ENCODE data around the gene PHTF1. TPM values are rescaled to one million over a fixed set of nuclear protein-coding genes. Genes with fewer than 3 reads are reported as not detected.

Gene PHTF1
- total and polyA plus RNA-seq, 8 donors = 3.9 to 48.2 (median 15.5) TPM

DNA sequence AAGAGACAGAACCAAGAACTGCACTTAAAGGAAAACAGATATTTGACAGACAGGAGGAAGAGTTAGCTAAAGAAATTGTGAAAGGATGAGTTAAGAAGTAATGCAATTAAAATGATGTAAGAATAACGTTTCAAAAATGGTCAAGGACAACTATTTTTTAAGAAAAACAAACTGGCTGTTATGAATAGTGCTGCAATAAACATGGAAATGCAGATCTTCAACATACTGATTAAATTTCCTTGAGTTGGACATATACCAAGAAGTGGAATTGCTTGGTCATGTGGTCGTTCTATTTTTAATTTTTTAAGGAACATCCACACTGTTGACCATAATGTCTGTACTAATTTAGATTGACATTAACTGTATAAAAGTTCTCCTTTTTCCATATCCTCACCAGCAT is 23.1 kb upstream of the PHTF1 start:
- H3K4me1 ChIP-seq = peaks cover 25 to 74% (median 53%) of the 10 kb centered on the region in 4 donors
- H3K27me3 ChIP-seq = no peaks in the 10 kb centered on the region
- H3K4me3 ChIP-seq = no peak overlapping the region
- H3K9me3 ChIP-seq = no peaks in the 10 kb centered on the region
- intact Hi-C loops (cut with DNase I; ENCODE audit: low total_unique reads) = no loop called here
- WGBS, 5 donors = 43 to 76% (median 63%) methylated on average over 2 of the region's 2 CpGs
- DNase-seq = no peak
- TF ChIP-seq, protein P1, sequence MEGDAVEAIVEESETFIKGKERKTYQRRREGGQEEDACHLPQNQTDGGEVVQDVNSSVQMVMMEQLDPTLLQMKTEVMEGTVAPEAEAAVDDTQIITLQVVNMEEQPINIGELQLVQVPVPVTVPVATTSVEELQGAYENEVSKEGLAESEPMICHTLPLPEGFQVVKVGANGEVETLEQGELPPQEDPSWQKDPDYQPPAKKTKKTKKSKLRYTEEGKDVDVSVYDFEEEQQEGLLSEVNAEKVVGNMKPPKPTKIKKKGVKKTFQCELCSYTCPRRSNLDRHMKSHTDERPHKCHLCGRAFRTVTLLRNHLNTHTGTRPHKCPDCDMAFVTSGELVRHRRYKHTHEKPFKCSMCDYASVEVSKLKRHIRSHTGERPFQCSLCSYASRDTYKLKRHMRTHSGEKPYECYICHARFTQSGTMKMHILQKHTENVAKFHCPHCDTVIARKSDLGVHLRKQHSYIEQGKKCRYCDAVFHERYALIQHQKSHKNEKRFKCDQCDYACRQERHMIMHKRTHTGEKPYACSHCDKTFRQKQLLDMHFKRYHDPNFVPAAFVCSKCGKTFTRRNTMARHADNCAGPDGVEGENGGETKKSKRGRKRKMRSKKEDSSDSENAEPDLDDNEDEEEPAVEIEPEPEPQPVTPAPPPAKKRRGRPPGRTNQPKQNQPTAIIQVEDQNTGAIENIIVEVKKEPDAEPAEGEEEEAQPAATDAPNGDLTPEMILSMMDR (IDR thresholded peaks at IDR 0.05) = no peak
- TF ChIP-seq POLR2A (IDR thresholded peaks at IDR 0.05) (no peak), POLR2AphosphoS5 (IDR thresholded peaks at IDR 0.05) (no peak), EP300 (IDR thresholded peaks at IDR 0.05) (no peak)
- H3K36me3 ChIP-seq = no peaks in the 10 kb centered on the region
- peak overlapping the region in 2 of 5 donors; percentile 65 to 81 for H3K27ac ChIP-seq

- no peak overlapping the region for H3K4me3 ChIP-seq
- H3K4me1 ChIP-seq = peaks cover 25 to 68% (median 50%) of the 10 kb centered on the region in 4 donors
- no peaks in the 10 kb centered on the region for H3K27me3 ChIP-seq
- H3K27ac ChIP-seq = peak overlapping the region in 1 of 5 donors; percentile 81
- no peak for DNase-seq
- intact Hi-C loops (cut with DNase I; ENCODE audit: low total_unique reads) = no loop called here
- TF ChIP-seq POLR2A (IDR thresholded peaks at IDR 0.05) = no peak
- no peak for TF ChIP-seq EP300 (IDR thresholded peaks at IDR 0.05)
- TF ChIP-seq, protein P1 (IDR thresholded peaks at IDR 0.05) = no peak
- no peak for TF ChIP-seq POLR2AphosphoS5 (IDR thresholded peaks at IDR 0.05)
- WGBS, 5 donors = 61 to 70% (median 66%) methylated on average over 5 of the region's 5 CpGs
- H3K9me3 ChIP-seq = no peaks in the 10 kb centered on the region
- peaks cover 7 to 17% (median 15%) of the 10 kb centered on the region in 4 donors for H3K36me3 ChIP-seq
Measured at GRCh38 chr1:113780374-113781146, 21.3 kb upstream of the PHTF1 start.

GRCh38 chr1:113779542-113779941 is 20.3 kb upstream of the PHTF1 start:
- peaks cover 25 to 59% (median 44%) of the 10 kb centered on the region in 4 donors for H3K4me1 ChIP-seq
- no peaks in the 10 kb centered on the region for H3K9me3 ChIP-seq
- DNase-seq = no peak
- TF ChIP-seq, protein P1 (IDR thresholded peaks at IDR 0.05) = no peak
- TF ChIP-seq POLR2AphosphoS5 (IDR thresholded peaks at IDR 0.05) (no peak), POLR2A (IDR thresholded peaks at IDR 0.05) (no peak)
- H3K36me3 ChIP-seq = peaks cover 7 to 28% (median 23%) of the 10 kb centered on the region in 4 donors
- H3K4me3 ChIP-seq = no peak overlapping the region
- WGBS, 5 donors = 92 to 98% (median 95%) methylated on average over 6 of the region's 6 CpGs
- intact Hi-C loops (cut with DNase I; ENCODE audit: low total_unique reads) = no loop called here
- peak overlapping the region in 1 of 5 donors; percentile 81 for H3K27ac ChIP-seq
- H3K27me3 ChIP-seq = no peaks in the 10 kb centered on the region

- H3K27me3 ChIP-seq = no peaks in the 10 kb centered on the region
- peaks cover 7 to 43% (median 39%) of the 10 kb centered on the region in 4 donors for H3K36me3 ChIP-seq
- no peaks in the 10 kb centered on the region for H3K9me3 ChIP-seq
- H3K4me3 ChIP-seq = no peak overlapping the region
- peaks cover 14 to 39% (median 25%) of the 10 kb centered on the region in 4 donors for H3K4me1 ChIP-seq
- TF ChIP-seq, protein P1 (IDR thresholded peaks at IDR 0.05) = no peak
- TF ChIP-seq POLR2A (IDR thresholded peaks at IDR 0.05) = no peak
- no peak for TF ChIP-seq EP300 (IDR thresholded peaks at IDR 0.05)
- no peak for TF ChIP-seq POLR2AphosphoS5 (IDR thresholded peaks at IDR 0.05)
- no peak overlapping the region for H3K27ac ChIP-seq
- intact Hi-C loops (cut with DNase I; ENCODE audit: low total_unique reads) = no loop called here
- DNase-seq = no peak
- WGBS, 5 donors = 32 to 61% (median 55%) methylated on average over 4 of the region's 4 CpGs
Measured at GRCh38 chr1:113777561-113777960, 18.3 kb upstream of the PHTF1 start.

Measured in stomach (tissue), 9 donors.